HCT116 (cell line): ENCODE measurements around the gene PRPF40A. TPM values are rescaled to one million over a fixed set of nuclear protein-coding genes. Genes with fewer than 3 reads are reported as not detected.

Experiments used
- ATAC-seq: fragments of 200-7000 bp; cut with Tn5 transposase; 2 replicates; pipeline ENCODE4 v1.9.1; 2020; ENCODE audit warnings: mild to moderate bottlenecking, moderate library complexity
- BruUV-seq: library from RNA; stranded (reverse); fragments of 400-500 nt; replicated peaks from 2 replicates; lab custom pipeline; 2021; lab: Mats Ljungman, UMichigan
- CTCF ChIA-PET: fragments of 300-600 bp; sonication (Branson Sonifier 250); formaldehyde crosslinking; loops from one replicate; lab custom pipeline; 2021; ENCODE audit warnings: antibody characterized with exemption; lab: Charles Lee
- POLR2A ChIA-PET: fragments of 300-600, 350-600 bp; sonication (Branson Sonifier 250); formaldehyde crosslinking; loops from one replicate; lab custom pipeline; 2021; ENCODE audit warnings: antibody characterized with exemption; lab: Charles Lee
- RAD21 ChIA-PET, 2 experiments: fragments of 300-600 bp; sonication (Branson Sonifier 250); formaldehyde crosslinking; loops; one replicate each; lab custom pipeline; 2023; ENCODE audit warnings: low total read pairs in 2 of 2; ENCODE audit not compliant: uncharacterized antibody in 2 of 2, unreplicated experiment in 2 of 2, low non-redundant PET in 1 of 2; lab: Charles Lee
- DNase-seq: peaks from one replicate; pipeline ENCODE4 v3.0.0-alpha.2; 2010; ENCODE audit warnings: low read depth, low spot score
- H2AFZ ChIP-seq: fragments of 200-600 bp; shearing (Covaris generic), sonication (generic); 2 replicates; pipeline ENCODE4 v1.6.1; 2017; ENCODE audit warnings: low read depth, mixed run types, mixed read lengths, antibody characterized with exemption, low read length; ENCODE audit not compliant: poor library complexity, severe bottlenecking
- H3K27ac ChIP-seq: 2 replicates; pipeline ENCODE4 v1.5.1; 2012; ENCODE audit warnings: low read depth, low read length
- H3K27me3 ChIP-seq: fragments of 200-600 bp; sonication (generic); 2 replicates; pipeline ENCODE4 v1.6.1; 2016; ENCODE audit warnings: mixed run types, low read length, mixed read lengths; ENCODE audit not compliant: insufficient read depth
- H3K36me3 ChIP-seq, 2 experiments: fragments of 200-500 bp in 1 of 2; fragments of 200-600 bp in 1 of 2; sonication (Bioruptor generic) in 1 of 2; sonication (generic) in 1 of 2; 2 replicates each; pipeline versions ENCODE4 v1.5.1 to v1.6.1; 2014 to 2016; ENCODE audit warnings: low read length in 2 of 2, inconsistent platforms in 1 of 2, mixed read lengths in 1 of 2, mixed run types in 1 of 2; ENCODE audit not compliant: insufficient read depth in 2 of 2, control insufficient read depth in 1 of 2
- H3K4me1 ChIP-seq, 2 experiments: fragments of 200-600 bp in 1 of 2; sonication (generic) in 1 of 2; 2 replicates each; pipeline versions ENCODE4 v1.5.1 to v1.6.1; 2012 to 2017; ENCODE audit warnings: low read length in 2 of 2, inconsistent platforms in 1 of 2, mild to moderate bottlenecking in 1 of 2, mixed read lengths in 1 of 2, mixed run types in 1 of 2, moderate library complexity in 1 of 2; ENCODE audit not compliant: insufficient read depth in 2 of 2, control insufficient read depth in 1 of 2
- H3K4me2 ChIP-seq: fragments of 200-600 bp; sonication (generic); 2 replicates; pipeline ENCODE4 v1.6.1; 2017; ENCODE audit warnings: mixed run types, low read length, mixed read lengths
- H3K4me3 ChIP-seq, 2 experiments: fragments of 200-600 bp in 1 of 2; sonication (generic) in 1 of 2; replicated peaks in 1 of 2; 2 replicates each; pipeline ENCODE4 v1.5.1; 2011 to 2016; ENCODE audit warnings: low read length in 2 of 2, control low read depth in 1 of 2, low read depth in 1 of 2, mild to moderate bottlenecking in 1 of 2, mixed read lengths in 1 of 2, mixed run types in 1 of 2
- H3K79me2 ChIP-seq: fragments of 200-600 bp; sonication (generic); 2 replicates; pipeline ENCODE4 v1.6.1; 2017; ENCODE audit warnings: mild to moderate bottlenecking, mixed run types, low read length, moderate library complexity, mixed read lengths; ENCODE audit not compliant: insufficient read depth
- H3K9ac ChIP-seq: fragments of 200-600 bp; sonication (generic); 2 replicates; pipeline ENCODE4 v1.6.1; 2016; ENCODE audit warnings: low read length, mixed read lengths
- H3K9me2 ChIP-seq: fragments of 200-600 bp; sonication (generic), shearing (Covaris generic); 2 replicates; pipeline ENCODE4 v1.6.1; 2017; ENCODE audit warnings: mixed run types, mild to moderate bottlenecking, moderate library complexity; ENCODE audit not compliant: insufficient read depth
- H3K9me3 ChIP-seq, 2 experiments: fragments of 200-500 bp in 1 of 2; fragments of 200-600 bp in 1 of 2; sonication (Bioruptor generic) in 1 of 2; sonication (generic) in 1 of 2; 2 replicates each; pipeline ENCODE4 v1.6.1; 2014 to 2017; ENCODE audit warnings: low read length in 2 of 2, mixed read lengths in 2 of 2, inconsistent platforms in 1 of 2, low read depth in 1 of 2, mild to moderate bottlenecking in 1 of 2, mixed run types in 1 of 2, moderate library complexity in 1 of 2; ENCODE audit not compliant: control insufficient read depth in 1 of 2, insufficient read depth in 1 of 2
- H4K20me1 ChIP-seq: fragments of 200-600 bp; sonication (generic), shearing (Covaris generic); 2 replicates; pipeline ENCODE4 v1.6.1; 2017; ENCODE audit warnings: mixed run types, mild to moderate bottlenecking, moderate library complexity; ENCODE audit not compliant: insufficient read depth
- CTCF ChIP-seq, 3 experiments: fragments of 200-600 bp in 1 of 3; sonication (generic) in 1 of 3; IDR thresholded peaks in 2 of 3; conservative IDR thresholded peaks in 1 of 3; 2 replicates each; pipeline ENCODE4 v1.5.1; 2012 to 2017; ENCODE audit warnings: low read depth in 2 of 3, low read length in 2 of 3, antibody characterized with exemption in 1 of 3, borderline replicate concordance in 1 of 3, control low read depth in 1 of 3, mild to moderate bottlenecking in 1 of 3, mixed read lengths in 1 of 3, mixed run types in 1 of 3, moderate library complexity in 1 of 3; ENCODE audit not compliant: insufficient read depth in 1 of 3
- EGR1 ChIP-seq: IDR thresholded peaks from 2 replicates; pipeline ENCODE4 v1.6.1; 2012; ENCODE audit warnings: low read depth
- ELF1 ChIP-seq: IDR thresholded peaks from 2 replicates; pipeline ENCODE4 v1.6.1; 2012; ENCODE audit warnings: low read depth, borderline replicate concordance
- JUND ChIP-seq: IDR thresholded peaks from 2 replicates; pipeline ENCODE4 v1.6.1; 2012
- MAX ChIP-seq: IDR thresholded peaks from 2 replicates; pipeline ENCODE4 v1.6.1; 2012
- POLR2A ChIP-seq: IDR thresholded peaks from 2 replicates; pipeline ENCODE4 v1.7.0; 2011; ENCODE audit warnings: borderline replicate concordance; ENCODE audit not compliant: insufficient read depth, insufficient read length; ENCODE audit errors: extremely low read depth
- RAD21 ChIP-seq: IDR thresholded peaks from 2 replicates; pipeline ENCODE4 v1.6.1; 2012; ENCODE audit warnings: low read depth, mild to moderate bottlenecking
- SP1 ChIP-seq: IDR thresholded peaks from 2 replicates; pipeline ENCODE4 v1.6.1; 2012; ENCODE audit warnings: low read depth
- SRF ChIP-seq: IDR thresholded peaks from 2 replicates; pipeline ENCODE4 v1.6.1; 2012; ENCODE audit warnings: low read depth
- TCF7L2 ChIP-seq: IDR thresholded peaks from 2 replicates; pipeline ENCODE4 v1.7.0; 2011; ENCODE audit warnings: borderline replicate concordance, inconsistent platforms; ENCODE audit not compliant: insufficient read depth, insufficient read length; ENCODE audit errors: extremely low read depth
- ZFX ChIP-seq: fragments of 450-650 bp; IDR thresholded peaks from 2 replicates; pipeline ENCODE4 v1.6.1; 2017
- ZNF274 ChIP-seq: fragments of 200-500 bp; sonication (Bioruptor generic); IDR thresholded peaks from 2 replicates; pipeline ENCODE4 v1.6.1; 2014; ENCODE audit warnings: mild to moderate bottlenecking, low read depth, low read length, inconsistent platforms
- intact Hi-C: fragments of 100-400 bp; cut with micrococcal nuclease; formaldehyde crosslinking; loops from 2 replicates; pipeline ENCODE4 v1.10.0; 2022
- total RNA-seq: library from RNA; stranded (reverse); gene quantifications from one replicate; pipeline ENCODE4 v1.2.1, GENCODE V29; 2021; ENCODE audit not compliant: unreplicated experiment

PRPF40A gene
- total RNA-seq, 1 experiment from 2014 or later, result 171 TPM

- ATAC-seq (no peak), DNase-seq (no peak)
- intact Hi-C loops, result no loop called here
- BruUV-seq, result no TSS peak
- no peaks in the 10 kb centered on the region for H3K9me3 ChIP-seq
- H3K36me3 ChIP-seq, result peaks cover 0 to 15% of the 10 kb centered on the region in 2 experiments; a peak in 2 of 4 replicates
- no peak overlapping the region for H2AFZ ChIP-seq
- H3K4me1 ChIP-seq, result no peaks in the 10 kb centered on the region
- no peak overlapping the region for H3K4me3 ChIP-seq
- POLR2A ChIA-PET, result no interaction called here
- H3K27ac ChIP-seq, result no peak overlapping the region
- no peaks in the 10 kb centered on the region for H3K79me2 ChIP-seq
- H3K9me2 ChIP-seq, result no peaks in the 10 kb centered on the region
- H4K20me1 ChIP-seq, result no peaks in the 10 kb centered on the region
- TF ChIP-seq POLR2A (no peak), RAD21 (no peak), JUND (no peak), ELF1 (no peak), CTCF (IDR thresholded peaks at IDR 0.05 in 2 of 3, conservative IDR thresholded peaks at IDR 0.05 in 1 of 3; ENCODE audit: borderline replicate concordance in 1 of 3, insufficient read depth in 1 of 3, low read depth in 2 of 3, low read length in 2 of 3) (no peak), MAX (no peak), SRF (no peak), TCF7L2 (no peak), EGR1 (no peak), ZFX (no peak), SP1 (no peak), ZNF274 (no peak)
- TF ChIP-seq, all 23 proteins: peak for 0
- ChIA-PET RAD21 (no interaction called here), CTCF (no interaction called here)
- H3K9ac ChIP-seq, result no peak overlapping the region
- no peak overlapping the region for H3K4me2 ChIP-seq
- H3K27me3 ChIP-seq, result no peaks in the 10 kb centered on the region
Observed at GRCh38 chr2:152630466-152630865, 86.8 kb downstream of the PRPF40A start.
